Glutamatergic neuron (in vitro differentiated cells): ENCODE data around the gene PGA4. TPM values are rescaled to one million over a fixed set of nuclear protein-coding genes. Genes with fewer than 3 reads are reported as not detected.
"Not testable (repeated sequence)": the region's sequence is repeated elsewhere in the genome, so short reads cannot be mapped to it uniquely, and the experiment has no call there.

Experiments used
- DNase-seq: peaks from one replicate; pipeline ENCODE4 v3.0.0; 2022
- H3K27ac Mint-ChIP-seq: one replicate; pipeline ENCODE4 v1.8.0; 2020; ENCODE audit warnings: mild to moderate bottlenecking, mixed read lengths, inconsistent platforms; ENCODE audit not compliant: unreplicated experiment
- H3K27me3 Mint-ChIP-seq: one replicate; pipeline ENCODE4 v1.8.0; 2020; ENCODE audit warnings: mild to moderate bottlenecking, moderate library complexity, mixed read lengths, inconsistent platforms; ENCODE audit not compliant: unreplicated experiment
- H3K36me3 Mint-ChIP-seq: one replicate; pipeline ENCODE4 v1.8.0; 2020; ENCODE audit warnings: mild to moderate bottlenecking, mixed read lengths, inconsistent platforms; ENCODE audit not compliant: unreplicated experiment
- H3K4me1 Mint-ChIP-seq: one replicate; pipeline ENCODE4 v1.8.0; 2020; ENCODE audit warnings: mild to moderate bottlenecking, low read depth, mixed read lengths, inconsistent platforms; ENCODE audit not compliant: unreplicated experiment
- H3K4me3 Mint-ChIP-seq: one replicate; pipeline ENCODE4 v1.8.0; 2020; ENCODE audit warnings: mild to moderate bottlenecking, mixed read lengths, inconsistent platforms; ENCODE audit not compliant: unreplicated experiment
- H3K9me3 Mint-ChIP-seq: one replicate; pipeline ENCODE4 v1.8.0; 2020; ENCODE audit warnings: mild to moderate bottlenecking, moderate library complexity, mixed read lengths, inconsistent platforms; ENCODE audit not compliant: unreplicated experiment
- CTCF ChIP-seq: fragments of 200-600 bp; sonication (generic); IDR thresholded peaks from one replicate; pipeline ENCODE4 v1.5.0; 2021; ENCODE audit not compliant: partially characterized antibody, unreplicated experiment
- total RNA-seq: library from RNA; stranded (reverse); fragmentation: NEBNext Ultra II Directional; extraction: Animal tissue kit (Norgen Biotek cat#: 25700); gene quantifications from one replicate; pipeline ENCODE4 v1.2.1, GENCODE V29; 2021; ENCODE audit not compliant: unreplicated experiment

PGA4 gene
- total RNA-seq, 1 donor from 2014 or later = not detected

GRCh38 chr11:61176446-61176845 is 45.7 kb upstream of the PGA4 start:
- no peak for DNase-seq
- Mint-ChIP-seq H3K27ac (no peak overlapping the region), H3K4me3 (no peak overlapping the region), H3K4me1 (peaks cover 4% of the 10 kb centered on the region), H3K9me3 (no peaks in the 10 kb centered on the region), H3K27me3 (no peaks in the 10 kb centered on the region), H3K36me3 (no peaks in the 10 kb centered on the region)
- no peak for TF ChIP-seq CTCF

GRCh38 chr11:61180205-61180604 is 41.9 kb upstream of the PGA4 start:
- not testable (repeated sequence) for H3K4me1 Mint-ChIP-seq, H3K27ac Mint-ChIP-seq, DNase-seq, H3K27me3 Mint-ChIP-seq, H3K4me3 Mint-ChIP-seq, H3K36me3 Mint-ChIP-seq, H3K9me3 Mint-ChIP-seq

- no peaks in the 10 kb centered on the region for H3K4me1 Mint-ChIP-seq
- H3K36me3 Mint-ChIP-seq = no peaks in the 10 kb centered on the region
- no peaks in the 10 kb centered on the region for H3K27me3 Mint-ChIP-seq
- no peak overlapping the region for H3K27ac Mint-ChIP-seq
- H3K4me3 Mint-ChIP-seq = no peak overlapping the region
- no peaks in the 10 kb centered on the region for H3K9me3 Mint-ChIP-seq
- no peak for DNase-seq
- no peak for TF ChIP-seq CTCF
Measured at GRCh38 chr11:61181489-61181888, 40.7 kb upstream of the PGA4 start.

- no peak for DNase-seq
- H3K36me3 Mint-ChIP-seq = no peaks in the 10 kb centered on the region
- no peak overlapping the region for H3K27ac Mint-ChIP-seq
- TF ChIP-seq CTCF = no peak
- peaks cover 2% of the 10 kb centered on the region for H3K4me1 Mint-ChIP-seq
- no peak overlapping the region for H3K4me3 Mint-ChIP-seq
- no peaks in the 10 kb centered on the region for H3K27me3 Mint-ChIP-seq
- no peaks in the 10 kb centered on the region for H3K9me3 Mint-ChIP-seq
Measured at GRCh38 chr11:61183645-61184044, 38.5 kb upstream of the PGA4 start.

GRCh38 chr11:61186504-61186903 is 35.6 kb upstream of the PGA4 start:
- no peak for TF ChIP-seq CTCF
- H3K27ac Mint-ChIP-seq = no peak overlapping the region
- H3K4me1 Mint-ChIP-seq = peaks cover 2% of the 10 kb centered on the region
- no peak for DNase-seq
- no peak overlapping the region for H3K4me3 Mint-ChIP-seq
- H3K27me3 Mint-ChIP-seq = no peaks in the 10 kb centered on the region
- H3K9me3 Mint-ChIP-seq = no peaks in the 10 kb centered on the region
- H3K36me3 Mint-ChIP-seq = no peaks in the 10 kb centered on the region
